Fibroblast of lung (primary cell): Measurements from ENCODE around the gene GRIN2D. TPM values are rescaled to one million over a fixed set of nuclear protein-coding genes. Genes with fewer than 3 reads are reported as not detected.

Experiments
- DNase-seq, 2 donors: peaks; one replicate each; pipeline versions ENCODE4 v3.0.0 to v3.0.0-alpha.2; 2010; ENCODE audit warnings: low read depth in 2 of 2
- H2AFZ ChIP-seq: 2 replicates; pipeline ENCODE4 v1.5.1; 2012; ENCODE audit warnings: low read length, control low read depth, inconsistent platforms
- H3K27ac ChIP-seq: 2 replicates; pipeline ENCODE4 v1.5.1; 2011; ENCODE audit warnings: low read length, control low read depth; ENCODE audit not compliant: insufficient read depth
- H3K27me3 ChIP-seq: 2 replicates; pipeline ENCODE4 v1.5.1; 2011; ENCODE audit warnings: mild to moderate bottlenecking, low read length; ENCODE audit not compliant: control insufficient read depth, insufficient read depth
- H3K36me3 ChIP-seq: 2 replicates; pipeline ENCODE4 v1.5.1; 2011; ENCODE audit warnings: low read length; ENCODE audit not compliant: control insufficient read depth, insufficient read depth
- H3K4me1 ChIP-seq: 2 replicates; pipeline ENCODE4 v1.5.1; 2011; ENCODE audit warnings: low read length; ENCODE audit not compliant: control insufficient read depth, insufficient read depth; ENCODE audit errors: extremely low read depth
- H3K4me2 ChIP-seq: 2 replicates; pipeline ENCODE4 v1.5.1; 2011; ENCODE audit warnings: low read length, control low read depth; ENCODE audit not compliant: insufficient read depth; ENCODE audit errors: extremely low read depth
- H3K4me3 ChIP-seq, 4 experiments: fragments of 200-600 bp in 1 of 4; sonication (generic) in 1 of 4; replicated peaks in 1 of 4; 2 replicates each; pipeline ENCODE4 v1.5.1; 2011 to 2016; ENCODE audit warnings: low read length in 4 of 4, low read depth in 3 of 4, mild to moderate bottlenecking in 3 of 4, control low read depth in 2 of 4, inconsistent platforms in 1 of 4, mixed read lengths in 1 of 4; ENCODE audit not compliant: insufficient read depth in 1 of 4; ENCODE audit errors: control extremely low read depth in 1 of 4
- H3K79me2 ChIP-seq: 2 replicates; pipeline ENCODE4 v1.5.1; 2012; ENCODE audit warnings: mild to moderate bottlenecking, low read length, inconsistent platforms; ENCODE audit not compliant: control insufficient read depth, insufficient read depth
- H3K9ac ChIP-seq: 2 replicates; pipeline ENCODE4 v1.5.1; 2011; ENCODE audit warnings: mild to moderate bottlenecking, low read length, control low read depth; ENCODE audit not compliant: insufficient read depth
- H3K9me3 ChIP-seq: 2 replicates; pipeline ENCODE4 v1.5.1; 2012; ENCODE audit warnings: low read depth, low read length; ENCODE audit not compliant: control insufficient read depth, insufficient read depth
- H4K20me1 ChIP-seq: 2 replicates; pipeline ENCODE4 v1.5.1; 2011; ENCODE audit warnings: low read length; ENCODE audit not compliant: control insufficient read depth, insufficient read depth; ENCODE audit errors: extremely low read depth
- EZH2 ChIP-seq: IDR thresholded peaks from 2 replicates; pipeline ENCODE4 v1.5.1; 2012; ENCODE audit warnings: low read length, control low read depth, mild to moderate bottlenecking; ENCODE audit errors: missing control alignments
- polyA plus RNA-seq, 2 donors: library from polyadenylated mRNA; depleted of rRNA in 1 of 2; stranded (reverse) in 1 of 2; unstranded in 1 of 2; fragments of >200 nt; gene quantifications; 2 replicates each; pipeline ENCODE4 v1.2.1, GENCODE V29; 2011 to 2012; ENCODE audit warnings: missing spikeins in 1 of 2
- total RNA-seq: library from RNA; depleted of rRNA; stranded (reverse); fragments of >200 nt; gene quantifications from 2 replicates; pipeline ENCODE4 v1.2.1, GENCODE V29; 2014
- TF ChIP-seq, protein P1 (sequence below), 2 donors: IDR thresholded peaks in 1 of 2; conservative IDR thresholded peaks in 1 of 2; 1 replicate in 1 of 2; 2 replicates in 1 of 2; pipeline ENCODE4 v1.5.1; 2011 to 2012; ENCODE audit warnings: low read length in 2 of 2, control low read depth in 1 of 2, inconsistent platforms in 1 of 2, low read depth in 1 of 2, mild to moderate bottlenecking in 1 of 2

Gene GRIN2D
- total and polyA plus RNA-seq, 2 donors (not counting 1 experiment from before 2014, with no cell fraction given) = under 0.01 to 0.08 TPM

DNA sequence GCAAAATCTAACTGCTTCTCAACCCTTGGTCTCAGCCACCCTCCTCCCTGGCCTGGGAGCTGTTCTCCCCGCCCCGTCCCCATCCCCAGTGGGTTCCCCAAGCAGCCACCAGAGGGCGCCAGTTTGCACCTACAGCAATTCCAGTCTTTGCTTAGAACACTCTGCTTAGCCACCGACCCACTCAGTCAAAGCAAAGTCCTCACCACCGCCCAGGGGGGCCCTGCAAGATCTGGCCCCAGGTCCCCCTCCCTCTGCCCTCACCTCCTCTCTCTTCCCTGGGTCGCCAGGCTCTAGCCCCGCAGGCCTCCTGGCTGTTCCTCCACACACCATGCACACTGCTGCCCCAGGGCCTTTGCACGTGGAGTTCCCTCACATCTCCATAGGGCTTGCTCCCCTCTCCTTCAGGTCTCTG lies 42.1 kb upstream of the GRIN2D start:
- Histone ChIP-seq H3K36me3 (no peaks in the 10 kb centered on the region), H2AFZ (no peak overlapping the region), H3K4me1 (no peaks in the 10 kb centered on the region), H4K20me1 (no peaks in the 10 kb centered on the region), H3K4me2 (no peak overlapping the region), H3K27me3 (no peaks in the 10 kb centered on the region), H3K4me3 (no peak overlapping the region), H3K79me2 (no peaks in the 10 kb centered on the region), H3K27ac (no peak overlapping the region), H3K9ac (no peak overlapping the region), H3K9me3 (no peaks in the 10 kb centered on the region)
- no peak for TF ChIP-seq EZH2
- TF ChIP-seq, protein P1, sequence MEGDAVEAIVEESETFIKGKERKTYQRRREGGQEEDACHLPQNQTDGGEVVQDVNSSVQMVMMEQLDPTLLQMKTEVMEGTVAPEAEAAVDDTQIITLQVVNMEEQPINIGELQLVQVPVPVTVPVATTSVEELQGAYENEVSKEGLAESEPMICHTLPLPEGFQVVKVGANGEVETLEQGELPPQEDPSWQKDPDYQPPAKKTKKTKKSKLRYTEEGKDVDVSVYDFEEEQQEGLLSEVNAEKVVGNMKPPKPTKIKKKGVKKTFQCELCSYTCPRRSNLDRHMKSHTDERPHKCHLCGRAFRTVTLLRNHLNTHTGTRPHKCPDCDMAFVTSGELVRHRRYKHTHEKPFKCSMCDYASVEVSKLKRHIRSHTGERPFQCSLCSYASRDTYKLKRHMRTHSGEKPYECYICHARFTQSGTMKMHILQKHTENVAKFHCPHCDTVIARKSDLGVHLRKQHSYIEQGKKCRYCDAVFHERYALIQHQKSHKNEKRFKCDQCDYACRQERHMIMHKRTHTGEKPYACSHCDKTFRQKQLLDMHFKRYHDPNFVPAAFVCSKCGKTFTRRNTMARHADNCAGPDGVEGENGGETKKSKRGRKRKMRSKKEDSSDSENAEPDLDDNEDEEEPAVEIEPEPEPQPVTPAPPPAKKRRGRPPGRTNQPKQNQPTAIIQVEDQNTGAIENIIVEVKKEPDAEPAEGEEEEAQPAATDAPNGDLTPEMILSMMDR (conservative IDR thresholded peaks at IDR 0.05 in 1 of 2, IDR thresholded peaks at IDR 0.05 in 1 of 2; ENCODE audit: low read depth in 1 of 2, low read length in 2 of 2) = peak; percentile 54 to 72
- peak; percentile 26 to 49 for DNase-seq

DNA sequence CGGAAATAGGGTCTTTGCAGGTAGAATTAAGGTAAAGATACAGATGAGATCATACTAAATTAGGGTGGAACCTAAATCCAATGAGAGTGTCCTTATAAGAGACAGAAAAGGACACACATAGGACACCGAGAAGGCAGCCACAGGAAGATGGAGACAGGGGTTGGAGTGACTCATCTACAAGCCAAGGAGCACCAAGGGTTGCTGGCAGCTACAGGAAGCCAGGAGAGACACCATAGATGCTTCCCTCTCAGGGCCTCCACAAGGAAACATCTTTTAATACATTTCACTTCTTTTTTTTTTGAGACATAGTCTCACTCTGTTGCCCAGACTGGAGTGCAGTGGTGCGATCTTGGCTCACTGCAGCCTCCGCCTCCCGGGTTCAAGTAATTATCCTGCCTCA lies 39.8 kb upstream of the GRIN2D start:
- no peak overlapping the region for H3K9ac ChIP-seq
- H3K27me3 ChIP-seq = no peaks in the 10 kb centered on the region
- no peak overlapping the region for H2AFZ ChIP-seq
- no peak overlapping the region for H3K4me3 ChIP-seq
- DNase-seq = peak in 1 of 2 donors; percentile 18
- H3K4me1 ChIP-seq = no peaks in the 10 kb centered on the region
- no peak overlapping the region for H3K4me2 ChIP-seq
- no peak overlapping the region for H3K27ac ChIP-seq
- no peak for TF ChIP-seq EZH2
- TF ChIP-seq, protein P1 (conservative IDR thresholded peaks at IDR 0.05 in 1 of 2, IDR thresholded peaks at IDR 0.05 in 1 of 2; ENCODE audit: low read depth in 1 of 2, low read length in 2 of 2) = no peak
- H4K20me1 ChIP-seq = no peaks in the 10 kb centered on the region
- no peaks in the 10 kb centered on the region for H3K9me3 ChIP-seq
- no peaks in the 10 kb centered on the region for H3K79me2 ChIP-seq
- no peaks in the 10 kb centered on the region for H3K36me3 ChIP-seq

DNA sequence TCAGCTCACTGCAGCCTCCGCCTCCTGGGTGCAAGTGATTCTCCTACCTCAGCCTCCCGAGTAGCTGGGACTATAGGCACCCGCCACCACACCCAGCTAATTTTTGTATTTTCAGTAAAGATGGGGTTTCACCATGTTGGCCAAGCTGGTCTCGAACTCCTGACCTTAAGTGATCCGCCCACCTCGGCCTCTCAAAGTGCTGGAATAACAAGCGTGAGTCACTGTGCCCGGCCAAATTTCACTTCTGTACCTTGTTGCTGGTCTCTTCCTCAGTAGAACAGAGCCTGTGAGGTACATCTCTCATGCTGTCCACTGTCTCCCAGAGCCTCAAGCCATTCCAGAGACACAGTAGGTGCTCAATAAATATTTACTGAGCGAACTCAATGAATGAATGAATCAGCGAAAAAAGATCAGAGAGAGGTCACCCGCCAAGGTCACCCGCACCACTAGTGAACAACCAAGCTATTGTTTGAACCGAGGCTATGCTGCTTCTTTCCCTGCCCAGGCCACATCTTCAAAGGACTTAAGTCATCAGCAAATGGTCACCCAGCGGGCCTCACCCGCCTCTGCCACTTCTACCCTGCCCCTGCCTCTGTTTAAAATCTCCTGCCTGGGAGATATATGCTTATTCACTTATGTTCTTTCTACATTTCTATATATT lies 39.0 kb upstream of the GRIN2D start:
- no peak overlapping the region for H3K4me2 ChIP-seq
- H3K4me3 ChIP-seq = no peak overlapping the region
- H3K9me3 ChIP-seq = no peaks in the 10 kb centered on the region
- H4K20me1 ChIP-seq = no peaks in the 10 kb centered on the region
- no peaks in the 10 kb centered on the region for H3K27me3 ChIP-seq
- no peak overlapping the region for H3K9ac ChIP-seq
- no peak overlapping the region for H2AFZ ChIP-seq
- H3K79me2 ChIP-seq = no peaks in the 10 kb centered on the region
- H3K27ac ChIP-seq = no peak overlapping the region
- no peaks in the 10 kb centered on the region for H3K36me3 ChIP-seq
- H3K4me1 ChIP-seq = no peaks in the 10 kb centered on the region
- peak; percentile 17 to 59 for DNase-seq
- TF ChIP-seq, protein P1 (conservative IDR thresholded peaks at IDR 0.05 in 1 of 2, IDR thresholded peaks at IDR 0.05 in 1 of 2; ENCODE audit: low read depth in 1 of 2, low read length in 2 of 2) = no peak
- no peak for TF ChIP-seq EZH2
